ENCODE results near the gene TMEM94. TPM values are rescaled to one million over a fixed set of nuclear protein-coding genes. Genes with fewer than 3 reads are reported as not detected.

TMEM94 gene
- total and polyA plus RNA-seq, 2 of the 8 experiments (the other 6 are each of a cell fraction or from before 2014, with no cell fraction given) = 54.8 to 69.9 TPM

- no peak for TF ChIP-seq CHD7 (IDR thresholded peaks at IDR 0.05; ENCODE audit: insufficient replicate concordance, low read length)
- TF ChIP-seq SP1 (IDR thresholded peaks at IDR 0.05; ENCODE audit: low read depth, low read length) = no peak
- no peak for TF ChIP-seq RXRA (IDR thresholded peaks at IDR 0.05; ENCODE audit: insufficient read depth, low read depth, low read length)
- TF ChIP-seq ATF3 (IDR thresholded peaks at IDR 0.05; ENCODE audit: insufficient read depth, low read depth, low read length) = no peak
- TF ChIP-seq GABPA (IDR thresholded peaks at IDR 0.05; ENCODE audit: borderline replicate concordance, insufficient read depth, low read length) = no peak
- no peak for TF ChIP-seq RBBP5 (IDR thresholded peaks at IDR 0.05; ENCODE audit: borderline replicate concordance, low read depth, low read length)
- TF ChIP-seq EGR1 (IDR thresholded peaks at IDR 0.05; ENCODE audit: borderline replicate concordance, low read depth, low read length) = no peak
- TF ChIP-seq SIX5 (IDR thresholded peaks at IDR 0.05; ENCODE audit: low read depth, low read length) = no peak
- TF ChIP-seq POLR2A (IDR thresholded peaks at IDR 0.05; ENCODE audit: control extremely low read depth in 1 of 2, low read depth in 2 of 2, low read length in 2 of 2) = no peak
- no peak for TF ChIP-seq SIN3A (conservative IDR thresholded peaks at IDR 0.05 in 1 of 2, IDR thresholded peaks at IDR 0.05 in 1 of 2; ENCODE audit: low read depth in 1 of 2, low read length in 2 of 2)
- no peak for TF ChIP-seq BCL11A (IDR thresholded peaks at IDR 0.05; ENCODE audit: low read depth in 2 of 2, low read length in 2 of 2)
Measured at GRCh38 chr17:75503337-75503950, 47.0 kb downstream of the TMEM94 start (continued).

Measured in H1 (cell line).